Stimulated activated CD4-positive, alpha-beta T cell treated with anti-CD3 and anti-CD28 coated beads, Interleukin-12 subunit alpha, Interleukin-12 subunit beta, amount 100 ng/mL, for 24 hours (primary cell): ENCODE results near the gene ALX3.
"Not testable (repeated sequence)": the region's sequence is repeated elsewhere in the genome, so short reads cannot be mapped to it uniquely, and the experiment has no call there.

Experiments
- DNase-seq, 2 experiments: peaks; one replicate each; pipeline ENCODE4 v3.0.0-alpha.2; 2020; ENCODE audit warnings: low read depth in 2 of 2

The ALX3 gene

GRCh38 chr1:110047463-110047862, 23.0 kb downstream of the ALX3 start:
- DNase-seq: no peak

DNA sequence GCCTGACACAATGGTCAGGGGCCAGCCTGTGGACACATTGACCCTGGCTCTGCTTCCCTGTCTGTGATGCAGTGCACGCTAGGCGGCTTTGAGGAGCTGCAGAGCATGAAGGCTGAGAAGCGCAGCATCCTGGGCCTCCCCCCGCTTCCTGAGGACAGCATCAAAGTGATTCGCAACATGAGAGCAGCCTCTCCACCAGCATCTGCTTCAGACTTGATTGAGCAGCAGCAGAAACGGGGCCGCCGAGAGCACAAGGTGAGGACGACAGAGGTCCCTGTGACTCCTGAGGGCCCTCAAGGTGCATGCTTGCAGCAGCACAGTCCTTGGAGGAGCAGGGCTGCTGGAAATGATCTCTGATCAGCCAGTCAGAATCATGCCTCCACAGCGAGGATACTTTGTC, 27.5 kb downstream of the ALX3 start:
- DNase-seq: no peak

DNA sequence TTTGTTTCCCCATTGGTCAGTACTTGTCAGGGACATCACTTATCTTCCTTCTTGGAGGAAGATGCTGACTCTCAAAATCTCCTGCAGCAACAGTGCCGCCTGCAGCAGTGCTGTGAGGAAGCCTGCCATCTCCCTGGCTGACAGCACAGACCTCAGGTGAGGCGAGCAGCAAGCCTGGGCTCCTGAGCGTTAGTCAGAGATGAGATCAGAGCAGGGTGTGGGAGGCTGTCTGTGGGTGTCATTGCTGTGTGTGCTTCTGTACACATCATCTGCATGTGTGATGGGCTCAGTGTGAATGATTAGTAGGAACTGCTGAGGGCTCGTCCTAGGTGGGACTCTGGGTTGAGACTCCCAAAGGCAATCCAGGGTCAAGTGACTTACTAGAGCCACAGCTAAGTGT, 29.9 kb downstream of the ALX3 start:
- DNase-seq: no peak

DNA sequence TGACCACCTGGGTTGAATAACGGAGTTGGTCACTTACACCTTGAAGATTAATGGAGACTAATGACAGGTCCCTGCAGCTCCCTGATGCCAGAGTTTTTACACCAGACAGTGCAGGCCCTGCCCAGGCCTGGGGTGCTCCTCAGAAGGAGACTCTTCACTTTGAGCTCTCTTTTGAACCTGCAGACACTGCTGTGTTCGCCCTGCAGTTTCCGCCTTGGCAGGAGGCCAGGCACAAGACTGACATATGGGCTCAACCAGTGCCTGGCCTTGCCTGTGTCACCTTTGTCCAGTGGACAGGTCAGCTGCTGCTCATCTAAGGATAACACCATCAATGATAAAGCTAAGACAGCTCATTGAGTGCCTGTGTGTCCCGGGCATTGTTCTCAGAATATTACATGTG, 30.8 kb downstream of the ALX3 start:
- no peak for DNase-seq

GRCh38 chr1:110038271-110038670, 32.2 kb downstream of the ALX3 start:
- no peak for DNase-seq

GRCh38 chr1:110035236-110035752, 35.2 kb downstream of the ALX3 start:
- no peak for DNase-seq

DNA sequence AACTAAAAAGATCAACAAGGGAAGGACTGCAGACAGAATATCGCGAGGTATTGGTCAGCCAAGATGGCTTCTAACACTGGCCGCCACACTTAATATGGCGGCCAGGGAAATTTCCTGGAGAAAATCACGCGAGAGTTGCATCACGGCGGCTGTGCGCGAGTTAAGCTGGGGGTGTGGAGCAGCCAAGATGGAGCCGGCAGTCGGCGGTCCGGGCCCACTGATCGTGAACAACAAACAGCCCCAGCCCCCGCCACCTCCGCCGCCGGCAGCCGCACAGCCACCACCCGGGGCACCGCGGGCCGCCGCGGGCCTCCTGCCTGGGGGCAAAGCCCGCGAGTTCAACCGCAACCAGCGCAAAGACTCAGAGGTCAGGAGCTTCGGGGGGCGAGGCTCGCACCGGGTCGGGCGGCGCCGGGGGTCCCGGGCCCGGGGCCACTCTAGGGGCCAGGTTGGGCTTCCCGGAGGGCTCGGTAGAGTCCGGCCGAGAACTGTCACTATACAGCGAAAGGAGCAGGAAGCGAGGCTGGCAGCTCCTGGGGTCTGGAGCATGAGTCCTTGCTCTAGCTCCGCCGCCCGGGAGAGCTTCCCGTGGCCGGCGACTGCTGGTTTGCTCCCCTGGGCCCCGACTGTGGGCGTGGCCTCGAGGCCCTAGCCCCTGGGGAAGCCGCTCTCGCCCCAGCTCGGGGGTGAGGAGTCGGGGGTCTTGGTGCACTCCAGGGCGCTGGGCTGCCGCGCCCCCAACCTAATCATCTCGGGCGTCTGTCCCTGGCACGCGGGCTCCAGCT, 35.8 kb downstream of the ALX3 start, which contains the start of gene STRIP1:
STRIP1 (plus strand) TSS at position 174 of the 785 bp plus-strand sequence; CDS start at position 188, 14 bp downstream.
- peak; percentile 88 for DNase-seq

GRCh38 chr1:110034040-110034450, 36.4 kb downstream of the ALX3 start:
- no peak for DNase-seq

DNA sequence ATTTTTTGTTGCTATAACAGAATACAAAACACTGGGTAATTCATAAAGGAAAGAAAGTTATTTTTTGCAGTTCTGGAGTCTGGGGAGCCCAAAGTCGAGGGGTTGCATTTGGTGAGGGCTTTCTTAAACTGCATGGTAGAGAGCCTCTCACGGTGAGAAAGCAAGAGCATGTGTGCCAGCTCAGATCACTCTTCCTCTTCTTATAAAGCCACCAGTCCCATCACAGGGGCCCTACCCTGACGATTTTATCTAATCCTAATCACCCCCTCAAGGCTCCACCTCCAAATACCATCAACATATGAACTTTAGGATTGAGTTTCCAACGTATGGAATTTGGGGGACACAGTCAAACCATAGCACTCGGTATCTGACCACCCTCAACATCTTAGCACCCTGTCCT, 37.1 kb downstream of the ALX3 start:
- no peak for DNase-seq

- DNase-seq: no peak
These were observed 38.1 kb downstream of the ALX3 start for GRCh38 chr1:110032327-110032726.

- not testable (repeated sequence) for DNase-seq
These were observed 39.8 kb downstream of the ALX3 start for GRCh38 chr1:110030687-110031086.

- DNase-seq: no peak
These were observed 45.9 kb downstream of the ALX3 start for GRCh38 chr1:110024613-110025012.

GRCh38 chr1:110021285-110021684, 49.2 kb downstream of the ALX3 start:
- no peak for DNase-seq

GRCh38 chr1:110019770-110020169, 50.7 kb downstream of the ALX3 start:
- no peak for DNase-seq

- no peak for DNase-seq
These were observed 52.1 kb downstream of the ALX3 start for GRCh38 chr1:110018396-110018795.

DNA sequence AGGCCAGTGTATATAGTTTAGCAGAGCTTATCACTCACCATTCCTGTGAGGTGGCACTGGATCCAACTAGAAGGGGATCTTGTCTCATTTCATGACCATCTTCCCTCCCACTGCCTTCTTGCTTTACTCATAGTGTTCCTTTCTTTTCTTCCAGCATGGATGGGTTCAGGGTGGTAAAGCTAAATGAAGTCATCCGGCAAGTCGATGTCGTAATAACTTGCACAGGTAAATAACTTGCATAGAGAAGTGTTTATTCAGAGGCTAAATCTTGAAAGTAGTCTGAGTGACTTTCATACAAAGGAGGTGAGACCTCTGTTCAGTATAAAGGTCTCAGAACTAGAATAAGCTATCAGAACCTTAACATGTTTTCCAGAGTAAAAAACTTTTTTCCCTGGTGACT, 52.7 kb downstream of the ALX3 start:
- no peak for DNase-seq

DNA sequence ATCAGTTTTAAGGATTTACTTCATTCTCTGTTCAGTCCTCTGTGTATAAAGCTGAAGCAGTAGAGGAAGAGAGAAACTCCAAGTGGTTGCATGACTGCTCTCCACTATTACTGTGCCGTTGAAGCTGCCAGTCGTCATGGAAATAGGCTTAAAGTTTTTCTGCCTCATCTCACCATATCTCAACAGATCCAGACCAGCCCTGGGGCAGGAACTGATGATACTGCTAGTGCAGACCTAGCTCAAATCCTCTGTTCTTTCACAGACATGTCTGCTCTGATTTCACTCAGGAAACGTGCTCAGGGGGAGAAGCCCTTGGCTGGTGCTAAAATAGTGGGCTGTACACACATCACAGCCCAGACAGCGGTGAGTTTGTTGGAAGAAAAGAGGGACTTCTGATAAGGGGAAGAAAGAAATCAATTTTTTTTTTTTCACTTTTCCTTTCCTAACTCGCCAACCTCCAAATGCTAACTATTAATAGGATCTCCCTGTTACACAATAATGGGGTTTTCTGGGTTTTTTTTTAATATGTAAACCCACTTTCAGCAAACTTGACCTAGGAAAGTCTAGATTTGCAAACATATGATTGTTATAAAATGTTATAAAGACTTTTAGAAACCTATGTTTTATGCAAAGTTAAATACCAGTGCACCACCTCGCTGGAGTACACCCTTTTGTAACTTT, 58.2 kb downstream of the ALX3 start:
- no peak for DNase-seq

- DNase-seq: no peak
These were observed 58.9 kb downstream of the ALX3 start for GRCh38 chr1:110011527-110012041.
